GM18868 (cell line): ENCODE measurements around the gene CLHC1.
A peak's percentile ranks its signal among the peaks of the same experiment; 100 is the strongest.
"Not testable (repeated sequence)": the region's sequence is repeated elsewhere in the genome, so short reads cannot be mapped to it uniquely, and the experiment has no call there.

ENCODE experiments used
- ATAC-seq: cut with Tn5 transposase; IDR thresholded peaks from one replicate; pipeline ENCODE4 v1.9.1; 2021; ENCODE audit warnings: mild to moderate bottlenecking, moderate library complexity; ENCODE audit not compliant: unreplicated experiment

Gene CLHC1

GRCh38 chr2:55154525-55155030 lies 77.5 kb downstream of the CLHC1 start:
- ATAC-seq = no peak

DNA sequence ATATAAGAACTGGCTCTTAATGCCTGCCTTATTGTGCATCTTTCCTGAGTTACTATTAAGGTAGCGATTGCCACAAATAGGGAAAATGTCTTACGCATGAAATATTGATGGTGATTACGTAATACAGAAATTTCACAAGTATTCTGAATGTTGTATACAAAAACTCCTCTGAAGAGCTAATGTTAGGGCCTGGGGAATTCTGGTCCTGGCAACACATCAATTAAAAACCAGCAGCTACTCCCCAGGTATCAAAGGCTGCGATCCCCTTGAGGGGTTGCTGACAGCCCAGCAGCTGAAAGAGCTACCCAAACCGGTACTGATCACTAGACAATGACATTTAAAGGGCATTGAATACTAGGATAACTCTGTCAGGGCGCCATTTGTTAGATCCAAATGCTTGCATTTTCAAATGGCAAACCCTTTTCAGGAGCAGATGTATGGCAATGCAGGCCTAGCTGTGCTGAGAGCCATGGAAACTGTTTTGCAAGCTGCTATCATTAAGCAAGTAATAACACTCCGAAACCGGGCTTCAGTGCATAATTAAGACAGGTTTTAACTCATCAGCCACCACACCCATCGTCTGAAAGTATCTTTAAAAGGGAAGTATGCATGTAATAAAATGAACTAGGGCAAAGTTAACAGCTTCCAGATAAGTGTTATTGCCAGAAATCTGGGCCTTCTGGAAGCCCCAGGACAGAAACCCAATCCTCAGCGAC lies 78.4 kb downstream of the CLHC1 start:
- no peak for ATAC-seq

DNA sequence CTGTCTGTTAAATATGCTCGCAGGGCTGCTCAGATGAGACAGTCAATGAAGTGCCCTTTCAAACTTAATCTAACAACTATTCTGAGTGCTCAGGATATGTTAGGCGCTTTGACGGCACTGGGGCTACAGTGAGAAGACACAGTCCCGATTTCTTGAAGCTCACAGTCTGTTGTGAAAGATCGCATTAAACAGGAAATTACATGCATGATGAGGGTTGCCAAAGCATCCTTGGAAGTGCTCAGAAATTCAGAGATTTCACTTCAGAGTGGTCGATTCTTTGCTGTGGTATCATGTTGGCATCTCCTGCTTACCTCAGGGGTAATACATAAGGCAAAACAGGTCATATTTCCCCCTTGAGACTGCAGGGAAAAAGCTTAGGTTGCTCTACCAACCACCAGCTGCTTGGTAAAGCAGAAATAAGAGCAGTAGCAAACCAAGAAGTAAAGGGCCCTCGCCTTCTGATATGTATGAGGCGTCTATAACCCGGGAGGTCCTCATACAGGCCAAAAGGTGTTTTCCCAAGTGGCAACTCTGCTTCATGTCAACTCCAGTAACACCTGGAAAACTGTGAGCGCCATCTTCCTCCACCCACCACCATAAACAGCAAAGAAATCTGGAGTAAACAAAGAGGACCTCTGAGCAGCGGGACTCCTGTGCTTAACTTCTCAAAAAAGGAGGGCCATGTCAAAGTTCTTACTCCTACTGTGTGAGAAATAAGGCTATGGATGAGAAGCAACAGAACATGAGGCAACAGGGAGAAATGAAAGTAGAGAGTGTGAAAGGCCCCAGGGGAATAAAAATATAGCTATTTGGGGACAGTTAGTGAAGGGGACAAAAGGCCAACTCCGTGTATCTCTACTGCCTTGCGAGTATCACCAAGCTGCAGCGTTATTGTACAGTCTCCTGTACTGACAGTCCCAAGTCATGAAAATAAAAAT lies 79.3 kb downstream of the CLHC1 start:
- no peak for ATAC-seq

DNA sequence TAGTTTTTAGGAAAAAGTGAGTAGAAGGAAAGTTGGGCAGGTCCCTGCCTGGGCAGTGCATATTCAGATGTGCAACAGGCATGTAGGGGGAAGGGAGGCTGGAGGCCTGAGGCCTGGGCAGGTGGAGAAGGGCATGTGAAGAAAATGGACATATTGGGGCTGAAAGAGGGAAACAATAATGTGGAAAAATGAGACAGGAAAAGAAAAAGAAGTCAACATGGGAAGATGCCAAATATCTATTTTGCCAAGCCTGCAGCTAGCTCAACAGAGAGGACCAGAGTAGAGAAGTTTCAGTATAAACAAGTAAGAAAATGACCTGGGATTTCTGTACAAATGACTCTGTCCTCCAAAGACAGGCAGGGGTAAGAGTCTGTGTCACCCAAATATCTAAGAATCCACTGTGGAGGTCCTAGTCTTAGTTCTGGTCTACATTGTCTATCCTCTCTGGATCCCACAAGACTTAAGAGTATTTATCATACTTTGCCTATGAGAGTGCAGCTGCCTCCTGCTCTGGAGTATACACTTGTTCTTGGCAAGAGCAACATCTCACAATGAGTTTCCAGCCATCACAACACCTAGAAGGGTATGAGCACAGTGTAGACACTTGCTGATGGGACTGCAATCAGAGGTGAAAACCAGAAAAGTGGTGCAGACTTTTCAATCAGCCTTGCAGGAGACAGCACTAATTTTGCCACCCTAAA lies 80.2 kb downstream of the CLHC1 start:
- ATAC-seq = no peak

DNA sequence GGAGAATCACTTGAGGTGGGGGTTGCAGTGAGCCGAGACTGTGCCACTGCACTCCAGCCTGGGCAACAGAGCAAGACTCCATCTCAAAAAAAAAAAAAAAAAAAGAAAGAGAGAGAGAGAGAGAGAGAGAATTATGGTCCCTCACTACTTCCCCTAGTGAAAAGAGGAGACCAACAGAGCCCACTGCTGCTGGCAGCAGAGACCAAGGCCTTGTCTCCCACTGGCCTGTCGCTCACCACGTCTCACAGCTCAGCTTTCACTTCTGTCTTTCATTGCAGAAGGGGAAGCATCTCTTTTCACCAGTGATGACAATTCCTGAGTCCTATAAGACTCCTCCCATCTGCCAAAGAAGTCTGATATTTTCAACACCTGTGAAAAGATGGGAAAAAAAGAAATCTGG lies 81.3 kb downstream of the CLHC1 start:
- ATAC-seq = peak; percentile 80

DNA sequence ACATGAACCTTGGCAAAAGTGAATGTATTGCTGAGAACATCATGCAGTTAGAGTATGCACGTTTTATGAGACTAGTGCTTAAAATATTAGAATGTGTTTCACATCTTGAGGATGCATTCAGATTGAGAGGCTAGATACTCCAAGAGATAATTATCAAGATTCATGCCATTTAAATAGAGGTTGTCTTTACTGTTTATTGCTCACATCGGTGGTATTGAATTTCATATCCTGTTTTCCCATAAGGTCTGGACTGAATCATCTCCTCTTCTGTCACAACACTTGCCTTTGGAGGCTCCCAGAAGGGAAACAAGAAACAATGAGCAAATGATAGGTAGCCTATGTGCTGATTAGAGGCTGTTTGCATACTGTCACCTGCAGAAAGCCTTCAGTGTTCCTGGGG lies 83.8 kb downstream of the CLHC1 start:
- ATAC-seq = no peak

DNA sequence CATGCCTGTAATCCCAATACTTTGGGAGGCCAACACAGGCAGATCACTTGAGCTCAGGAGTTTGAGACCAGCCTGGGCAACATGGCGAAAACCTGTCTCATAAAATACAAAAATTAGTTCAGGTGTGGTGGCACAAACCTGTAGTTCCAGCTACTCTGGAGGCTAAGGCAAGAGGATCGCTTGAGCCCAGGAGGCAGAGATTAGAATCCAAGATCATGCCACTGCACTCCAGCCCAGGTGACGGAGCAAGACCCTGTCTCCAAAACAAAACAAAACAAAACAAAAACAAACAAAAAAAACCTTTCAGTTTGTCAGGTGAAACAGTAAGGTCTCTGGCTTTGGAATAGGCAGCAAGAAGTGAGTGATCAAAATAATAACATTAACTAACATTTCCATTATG lies 84.6 kb downstream of the CLHC1 start:
- no peak for ATAC-seq

DNA sequence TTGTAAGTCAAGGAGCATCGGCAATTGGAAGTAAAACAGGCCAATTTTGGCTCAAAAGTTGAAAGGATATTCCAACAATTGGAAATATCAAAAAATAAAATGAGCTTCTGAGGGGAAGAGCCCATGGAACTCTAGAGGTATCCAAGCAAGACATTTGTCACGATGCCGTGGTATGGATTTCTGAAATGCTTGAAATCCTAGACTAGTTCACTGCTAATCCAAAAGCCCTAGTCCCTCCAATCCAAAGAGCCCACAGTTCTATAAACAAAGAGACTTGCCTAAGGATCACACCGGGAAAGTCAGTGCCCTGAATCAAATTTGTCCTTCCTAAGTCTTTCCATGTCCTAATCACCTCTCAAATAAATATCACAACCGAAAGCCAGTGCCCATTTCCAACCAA lies 85.1 kb downstream of the CLHC1 start:
- no peak for ATAC-seq

GRCh38 chr2:55146263-55146662 lies 85.8 kb downstream of the CLHC1 start:
- no peak for ATAC-seq

- ATAC-seq = no peak
These were observed 86.9 kb downstream of the CLHC1 start for GRCh38 chr2:55144922-55145820.

DNA sequence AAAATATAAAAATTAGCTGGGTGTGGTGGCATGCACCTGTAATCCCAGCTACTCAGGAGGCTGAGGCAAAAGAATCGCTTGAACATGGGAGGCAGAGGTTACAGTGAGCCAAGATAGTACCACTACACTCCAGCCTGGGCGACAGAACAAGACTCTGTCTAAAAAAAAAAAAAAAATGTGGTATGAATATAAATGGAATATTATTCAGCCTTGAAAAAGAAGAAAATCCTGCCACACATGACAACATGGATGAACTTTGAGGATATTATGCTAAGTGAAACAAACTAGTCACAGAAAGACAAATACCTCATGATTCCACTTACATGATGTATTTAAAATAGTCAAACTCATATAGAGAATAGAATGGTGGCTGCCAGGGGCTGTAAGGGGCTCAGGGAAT lies 88.4 kb downstream of the CLHC1 start:
- ATAC-seq = not testable (repeated sequence)

DNA sequence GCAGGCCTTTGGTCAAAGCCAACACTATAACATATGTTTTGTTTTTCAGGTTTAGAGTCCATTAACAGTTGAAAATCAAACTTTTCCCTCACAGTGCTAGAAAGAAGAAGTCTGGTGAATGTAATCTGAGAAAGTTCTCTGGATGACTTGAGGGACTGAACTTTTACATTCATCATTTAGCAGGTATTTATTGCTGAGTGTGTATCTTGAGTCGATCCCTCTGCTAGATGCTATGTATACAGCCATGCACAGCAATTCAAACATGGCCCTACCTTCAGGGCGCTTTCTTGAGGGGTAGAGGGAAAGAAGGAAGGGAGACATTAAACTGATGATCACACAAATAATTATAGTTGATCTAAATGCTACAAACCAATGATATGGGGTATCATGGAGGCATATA lies 89.6 kb downstream of the CLHC1 start:
- no peak for ATAC-seq

- ATAC-seq = no peak
These were observed 90.3 kb downstream of the CLHC1 start for GRCh38 chr2:55141572-55142413.

DNA sequence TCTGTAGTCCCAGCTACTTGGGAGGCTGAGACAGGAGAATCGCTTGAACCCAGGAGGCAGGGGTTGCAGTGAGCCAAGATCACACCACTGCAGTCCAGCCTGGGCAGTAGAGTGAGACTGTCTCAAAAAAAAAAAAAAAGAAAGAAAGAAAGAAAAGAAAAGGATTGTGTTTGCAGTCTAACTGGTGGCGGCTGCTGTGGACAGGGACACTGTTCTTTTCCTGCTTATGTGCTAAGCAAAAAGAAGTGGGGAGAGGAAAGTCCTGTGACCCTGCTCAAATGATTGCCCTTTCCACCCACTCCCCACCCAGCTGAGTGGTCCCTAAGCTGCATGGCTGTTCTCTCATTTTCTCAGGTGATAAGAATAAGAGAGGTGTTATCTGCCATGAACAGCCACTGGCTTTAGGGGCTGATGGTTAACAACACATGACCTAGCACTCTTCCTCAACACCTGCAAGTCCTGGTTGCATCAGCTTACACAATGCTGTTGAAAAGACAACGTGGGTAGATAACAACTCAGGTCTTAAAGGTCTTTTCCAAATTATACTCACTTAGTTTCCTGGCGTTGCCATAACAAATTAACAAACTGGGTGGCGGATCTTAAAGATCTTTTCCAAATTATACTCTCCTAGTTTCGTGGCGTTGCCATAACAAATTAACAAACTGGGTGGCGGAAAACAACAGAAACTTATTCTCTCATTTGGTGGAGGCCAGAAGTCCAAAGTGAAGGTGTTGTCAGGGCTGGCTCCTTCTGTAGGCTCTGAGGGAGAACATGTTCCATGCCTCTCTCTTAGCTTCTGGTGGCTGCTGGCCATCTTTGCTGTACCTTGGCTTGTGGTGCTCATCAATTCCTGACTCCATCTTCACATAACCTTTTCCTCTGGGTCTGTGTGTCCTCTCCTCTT lies 91.5 kb downstream of the CLHC1 start:
- no peak for ATAC-seq

DNA sequence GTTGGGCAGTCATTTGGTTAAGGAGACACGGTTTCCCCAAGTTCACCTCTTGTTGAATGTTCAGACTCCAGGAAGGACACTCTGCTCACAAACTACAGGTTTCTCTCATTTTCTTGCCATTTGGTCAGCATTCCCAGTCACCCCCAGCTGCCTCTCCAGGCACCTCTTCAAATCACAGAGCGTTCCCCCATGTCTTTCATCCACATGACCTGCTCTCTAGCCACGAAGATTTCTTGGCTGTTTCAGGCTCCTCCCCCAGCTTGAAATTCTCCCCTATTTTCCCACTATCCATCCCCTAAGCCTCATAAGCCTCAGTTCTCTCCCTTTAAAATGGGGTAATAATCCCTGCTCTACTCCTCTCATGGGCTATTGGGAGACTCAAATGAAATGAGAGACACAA lies 92.8 kb downstream of the CLHC1 start:
- ATAC-seq = no peak

GRCh38 chr2:55138882-55139229 lies 93.2 kb downstream of the CLHC1 start:
- no peak for ATAC-seq

- ATAC-seq = no peak
These were observed 93.8 kb downstream of the CLHC1 start for GRCh38 chr2:55138014-55138881.
